Thyroid gland (tissue), 4 donors: ENCODE measurements around the gene ANKRD29.

Experiments
- POLR2A ChIP-seq, 2 donors: fragments of 450-650 bp; IDR thresholded peaks; one replicate each; pipeline ENCODE4 v1.6.1; 2017; ENCODE audit warnings: antibody characterized with exemption in 2 of 2, mild to moderate bottlenecking in 2 of 2, moderate library complexity in 1 of 2
- TF ChIP-seq, protein P1 (sequence below), 6 experiments: fragments of 200-600 bp in 3 of 6; fragments of 450-650 bp in 3 of 6; sonication (generic) in 3 of 6; IDR thresholded peaks; one replicate each; pipeline ENCODE4 v1.5.1; 2016 to 2019; ENCODE audit warnings: antibody characterized with exemption in 6 of 6, mild to moderate bottlenecking in 2 of 6, inconsistent platforms in 1 of 6, moderate library complexity in 1 of 6

DNA sequence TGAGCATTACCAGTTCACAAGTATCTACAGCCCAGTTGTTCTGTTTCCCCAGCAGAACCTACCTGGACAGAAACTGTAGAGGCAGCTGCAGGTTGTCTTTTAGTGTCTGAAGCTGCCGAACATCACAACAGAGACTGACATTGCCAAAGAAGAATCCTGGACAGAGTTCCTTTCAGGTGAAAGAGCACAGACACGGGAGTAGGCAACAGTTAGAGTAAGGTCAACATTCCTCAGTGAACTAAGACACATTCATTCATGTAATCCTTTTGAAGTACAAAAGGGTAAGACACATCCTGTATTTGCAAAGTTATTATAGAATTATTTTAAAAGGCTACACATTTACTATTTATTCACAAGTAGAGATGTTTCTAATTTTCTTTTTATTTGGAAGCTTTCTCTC, 90.7 kb downstream of the ANKRD29 start:
- TF ChIP-seq, protein P1, sequence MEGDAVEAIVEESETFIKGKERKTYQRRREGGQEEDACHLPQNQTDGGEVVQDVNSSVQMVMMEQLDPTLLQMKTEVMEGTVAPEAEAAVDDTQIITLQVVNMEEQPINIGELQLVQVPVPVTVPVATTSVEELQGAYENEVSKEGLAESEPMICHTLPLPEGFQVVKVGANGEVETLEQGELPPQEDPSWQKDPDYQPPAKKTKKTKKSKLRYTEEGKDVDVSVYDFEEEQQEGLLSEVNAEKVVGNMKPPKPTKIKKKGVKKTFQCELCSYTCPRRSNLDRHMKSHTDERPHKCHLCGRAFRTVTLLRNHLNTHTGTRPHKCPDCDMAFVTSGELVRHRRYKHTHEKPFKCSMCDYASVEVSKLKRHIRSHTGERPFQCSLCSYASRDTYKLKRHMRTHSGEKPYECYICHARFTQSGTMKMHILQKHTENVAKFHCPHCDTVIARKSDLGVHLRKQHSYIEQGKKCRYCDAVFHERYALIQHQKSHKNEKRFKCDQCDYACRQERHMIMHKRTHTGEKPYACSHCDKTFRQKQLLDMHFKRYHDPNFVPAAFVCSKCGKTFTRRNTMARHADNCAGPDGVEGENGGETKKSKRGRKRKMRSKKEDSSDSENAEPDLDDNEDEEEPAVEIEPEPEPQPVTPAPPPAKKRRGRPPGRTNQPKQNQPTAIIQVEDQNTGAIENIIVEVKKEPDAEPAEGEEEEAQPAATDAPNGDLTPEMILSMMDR (IDR thresholded peaks at IDR 0.05) = no peak
- no peak for TF ChIP-seq POLR2A (IDR thresholded peaks at IDR 0.05)
